GM06990 (cell line): ENCODE results near the gene NIPBL.
A peak's percentile ranks its signal among the peaks of the same experiment; 100 is the strongest.

Experiments
- DNase-seq: peaks from one replicate; pipeline ENCODE4 v3.0.0-alpha.2; 2011; ENCODE audit not compliant: insufficient read length; ENCODE audit errors: extremely low read depth
- H3K27me3 ChIP-seq: replicated peaks from 2 replicates; pipeline ENCODE4 v1.6.0; 2011; ENCODE audit warnings: low read length; ENCODE audit not compliant: control insufficient read depth, insufficient read depth
- H3K36me3 ChIP-seq: 2 replicates; pipeline ENCODE4 v1.5.1; 2011; ENCODE audit warnings: low read length; ENCODE audit not compliant: control insufficient read depth, insufficient read depth
- H3K4me3 ChIP-seq: replicated peaks from 2 replicates; pipeline ENCODE4 v1.5.1; 2011; ENCODE audit warnings: low read depth, mild to moderate bottlenecking, control low read depth, low read length
- CTCF ChIP-seq: IDR thresholded peaks from 2 replicates; pipeline ENCODE4 v1.5.1; 2011; ENCODE audit warnings: low read length, control low read depth, mild to moderate bottlenecking, inconsistent platforms; ENCODE audit not compliant: insufficient read depth, poor library complexity, severe bottlenecking

The NIPBL gene

GRCh38 chr5:37103302-37103701 is 226.7 kb downstream of the NIPBL start:
- DNase-seq = no peak
- TF ChIP-seq CTCF = no peak
- Histone ChIP-seq H3K27me3 (no peaks in the 10 kb centered on the region), H3K4me3 (no peak overlapping the region), H3K36me3 (no peaks in the 10 kb centered on the region; the same call in 1 of the 2 replicates)

DNA sequence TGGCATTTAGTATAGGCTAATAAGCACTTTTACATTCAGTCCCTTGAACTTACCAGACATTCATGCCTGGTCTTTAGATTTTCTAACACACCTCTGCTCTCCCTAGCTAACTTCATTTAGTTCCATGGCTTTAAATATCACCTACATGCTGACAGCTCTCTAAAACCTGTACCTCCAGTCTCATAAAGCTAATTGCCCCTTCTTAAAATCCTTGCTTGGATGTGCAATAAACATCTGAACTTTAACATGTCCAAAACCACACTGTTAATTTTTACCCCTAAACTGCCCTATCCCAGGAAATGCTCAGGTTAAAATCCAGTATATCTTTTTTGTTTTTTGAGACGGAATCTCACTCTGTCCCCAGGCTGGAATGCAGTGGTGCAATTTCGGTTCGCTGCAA is 232.8 kb downstream of the NIPBL start:
- H3K4me3 ChIP-seq = no peak overlapping the region
- TF ChIP-seq CTCF = no peak
- no peak for DNase-seq
- H3K36me3 ChIP-seq = no peaks in the 10 kb centered on the region; the same call in 1 of the 2 replicates
- H3K27me3 ChIP-seq = no peaks in the 10 kb centered on the region

DNA sequence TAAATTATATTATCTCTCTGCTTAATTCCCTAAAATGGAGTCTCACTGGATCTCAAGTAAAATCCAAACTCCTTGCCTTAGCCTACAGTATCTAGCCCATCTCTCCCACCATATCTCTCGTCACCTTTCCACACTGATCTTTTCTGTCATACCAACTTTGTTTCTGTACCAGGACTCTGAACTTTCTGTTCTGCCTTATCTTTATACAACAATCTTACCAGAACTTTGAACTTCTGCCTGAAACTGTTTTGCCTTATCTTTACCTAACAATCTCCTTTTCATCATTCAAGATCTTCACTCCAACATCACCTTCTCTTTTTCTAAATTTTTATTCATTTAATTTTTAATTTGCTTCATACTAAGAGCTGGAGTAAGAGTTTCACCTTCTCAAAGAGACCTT is 233.6 kb downstream of the NIPBL start:
- Histone ChIP-seq H3K36me3 (no peaks in the 10 kb centered on the region), H3K27me3 (no peaks in the 10 kb centered on the region), H3K4me3 (no peak overlapping the region)
- no peak for TF ChIP-seq CTCF
- DNase-seq = no peak

- TF ChIP-seq CTCF = no peak
- H3K27me3 ChIP-seq = no peaks in the 10 kb centered on the region
Measured at GRCh38 chr5:37111426-37112382, 235.1 kb downstream of the NIPBL start.

DNA sequence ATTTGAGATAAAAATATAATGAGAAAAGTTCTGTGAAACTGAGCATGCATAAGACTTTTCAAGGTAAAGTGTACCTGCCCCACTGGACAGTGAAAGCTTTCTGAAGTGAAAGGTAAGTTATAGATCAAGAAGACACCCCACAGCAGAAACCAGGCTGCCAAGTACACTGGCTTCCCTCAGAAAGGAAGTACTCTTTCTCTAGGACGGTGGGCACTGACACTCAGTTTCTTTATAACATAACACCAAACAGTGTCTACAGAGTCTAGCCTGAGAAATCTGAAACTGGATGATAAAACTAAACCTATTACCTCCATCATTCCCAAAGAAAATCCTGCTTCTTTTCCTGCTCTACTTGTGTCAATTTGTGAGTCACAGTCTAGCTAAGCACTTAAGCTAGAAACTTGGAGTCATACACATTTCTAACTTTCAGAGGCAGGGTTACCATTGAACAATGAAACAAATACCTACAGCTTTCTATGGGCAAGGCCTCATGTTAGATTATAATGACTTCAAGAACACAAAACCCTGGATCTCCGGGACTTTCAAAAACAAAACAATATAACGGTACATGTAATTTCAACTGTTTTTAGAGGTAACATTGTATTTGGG is 235.9 kb downstream of the NIPBL start:
- no peak overlapping the region for H3K4me3 ChIP-seq
- no peak for DNase-seq
- no peaks in the 10 kb centered on the region for H3K27me3 ChIP-seq
- H3K36me3 ChIP-seq = no peaks in the 10 kb centered on the region
- TF ChIP-seq CTCF = no peak

More at GRCh38 chr5:37111426-37112382, 235.1 kb downstream of the NIPBL start:
- Histone ChIP-seq H3K36me3 (no peaks in the 10 kb centered on the region), H3K4me3 (no peak overlapping the region)
- peak; percentile 52 for DNase-seq
